ENCODE measurements around the gene MTR.

Gene MTR

DNA sequence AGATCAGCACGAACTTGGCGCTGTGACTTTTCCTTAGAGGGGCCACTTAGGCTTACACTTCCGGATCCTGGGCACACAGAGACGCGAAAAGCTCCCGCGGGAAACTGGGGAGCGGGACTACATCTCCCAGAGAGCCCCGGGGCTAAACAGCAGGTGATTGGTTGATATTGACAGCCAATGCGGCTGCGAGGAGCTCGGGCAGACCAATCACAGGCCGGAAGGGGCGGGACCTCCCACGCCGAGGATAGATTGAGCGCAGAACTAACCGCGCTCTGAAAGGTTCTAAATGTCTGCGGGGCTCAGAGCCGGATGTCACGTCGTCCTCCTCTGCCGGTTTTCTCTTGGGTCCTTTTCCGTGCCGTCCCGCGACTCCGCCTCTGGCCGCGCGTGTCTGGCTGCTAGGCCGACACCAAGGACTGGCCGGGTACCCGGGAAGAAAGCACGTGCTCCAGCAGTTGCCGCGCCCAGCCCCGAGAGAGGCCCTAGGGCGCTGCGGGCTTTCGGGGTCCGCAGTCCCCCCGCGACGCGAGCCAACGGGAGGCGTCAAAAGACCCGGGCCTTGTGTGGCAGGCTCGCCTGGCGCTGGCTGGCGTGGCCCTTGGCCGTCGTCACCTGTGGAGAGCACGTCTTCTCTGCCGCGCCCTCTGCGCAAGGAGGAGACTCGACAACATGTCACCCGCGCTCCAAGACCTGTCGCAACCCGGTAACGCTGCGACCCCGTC, at the start of gene MTR:
MTR (plus strand) TSS at position 258 of the 722 bp plus-strand sequence; CDS start at position 670, 412 bp downstream.
- no peak for TF ChIP-seq CTCF (IDR thresholded peaks at IDR 0.05; ENCODE audit: extremely low read depth, missing control alignments)
- peak; percentile 98 for DNase-seq (ENCODE audit: low spot score)

DNA sequence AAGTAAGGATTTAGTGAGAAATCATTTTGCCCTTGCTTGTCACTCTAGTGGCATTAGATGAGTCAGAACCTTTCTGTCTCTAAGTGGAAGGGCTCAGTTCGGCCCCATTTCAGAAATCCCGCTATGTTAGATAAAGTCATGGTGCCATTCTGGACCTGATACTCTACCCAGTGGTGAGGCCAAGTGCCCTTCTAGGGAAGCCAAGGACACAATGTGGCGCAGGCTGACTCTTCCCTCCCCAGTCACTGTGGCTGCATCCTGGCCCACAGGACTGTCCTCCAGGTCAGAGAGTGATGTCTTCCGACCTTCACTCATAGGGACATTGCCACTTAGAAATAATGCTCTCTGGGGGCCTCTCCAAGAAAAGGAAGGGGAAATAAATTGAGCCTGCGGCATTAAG, 48.3 kb upstream of the MTR start:
- no peak for TF ChIP-seq CTCF (IDR thresholded peaks at IDR 0.05; ENCODE audit: extremely low read depth, missing control alignments)
- no peak for DNase-seq (ENCODE audit: low spot score)

- no peak for TF ChIP-seq CTCF (IDR thresholded peaks at IDR 0.05; ENCODE audit: extremely low read depth, missing control alignments)
- no peak for DNase-seq (ENCODE audit: low spot score)
Observed at GRCh38 chr1:236747311-236747985, 47.6 kb upstream of the MTR start.

DNA sequence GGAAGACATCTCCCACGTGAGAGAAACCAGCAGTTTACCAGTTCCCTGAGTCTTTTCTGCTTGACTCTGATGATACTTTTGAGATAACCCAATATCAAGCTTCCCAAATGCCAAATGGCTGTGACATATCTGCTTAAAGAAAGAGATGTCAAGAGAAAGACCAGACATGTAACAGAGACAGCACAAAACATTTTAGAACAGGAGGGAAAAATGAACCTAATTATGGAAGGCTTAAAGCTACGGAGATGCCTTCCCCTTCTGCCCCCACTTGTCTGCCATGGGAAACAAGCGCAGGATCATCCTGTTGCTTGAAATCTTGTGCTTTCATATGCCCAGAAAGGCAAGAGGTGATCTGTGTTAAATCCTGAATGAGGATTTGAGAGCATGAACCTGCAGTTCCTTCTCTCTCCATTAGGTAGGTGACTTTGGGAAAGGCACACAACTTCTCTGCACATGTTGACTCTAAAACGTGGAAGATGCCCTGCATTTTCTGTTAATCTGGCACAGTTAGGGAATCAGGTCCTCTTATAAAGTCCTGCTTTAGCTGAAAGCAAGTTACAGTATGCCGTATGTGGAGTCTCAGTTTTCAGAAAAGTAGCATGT, 46.7 kb upstream of the MTR start:
- no peak for DNase-seq (ENCODE audit: low spot score)
- TF ChIP-seq CTCF (IDR thresholded peaks at IDR 0.05; ENCODE audit: extremely low read depth, missing control alignments) = no peak

DNA sequence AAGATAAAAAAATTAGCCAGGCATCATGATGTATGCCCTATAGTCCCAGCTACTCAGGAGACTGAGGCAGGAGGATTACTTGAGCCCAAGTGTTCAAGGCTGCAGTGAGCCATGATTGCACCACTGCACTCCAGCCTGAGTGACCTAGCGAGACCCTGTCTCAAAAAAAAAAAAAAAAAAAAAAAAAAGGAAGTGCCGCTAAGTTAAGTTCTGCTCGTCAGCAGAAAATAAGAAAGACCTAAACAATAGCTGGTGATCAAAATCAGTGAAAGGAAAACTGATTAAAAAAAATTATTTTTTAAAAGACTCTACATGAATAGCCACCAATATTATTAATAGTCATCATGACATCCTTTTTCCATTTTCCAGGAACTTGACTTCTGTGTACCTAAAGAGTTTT, 44.2 kb upstream of the MTR start:
- DNase-seq (ENCODE audit: low spot score) = no peak
- TF ChIP-seq CTCF (IDR thresholded peaks at IDR 0.05; ENCODE audit: extremely low read depth, missing control alignments) = no peak

DNA sequence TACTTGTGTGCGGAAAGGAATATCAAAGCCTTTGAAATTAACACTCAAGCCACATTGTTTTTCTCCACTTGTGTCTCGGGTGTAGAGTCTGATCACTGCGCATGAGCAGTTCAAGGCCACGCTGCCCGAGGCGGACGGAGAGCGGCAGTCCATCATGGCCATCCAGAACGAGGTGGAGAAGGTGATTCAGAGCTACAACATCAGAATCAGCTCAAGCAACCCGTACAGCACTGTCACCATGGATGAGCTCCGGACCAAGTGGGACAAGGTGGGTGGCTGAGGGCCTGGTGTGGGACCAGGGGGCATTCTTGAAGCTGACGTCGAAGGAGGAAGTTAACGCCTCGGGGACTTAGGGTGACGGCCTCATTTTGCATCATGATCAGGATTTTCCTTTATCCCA, 43.7 kb upstream of the MTR start:
- no peak for DNase-seq (ENCODE audit: low spot score)
- no peak for TF ChIP-seq CTCF (IDR thresholded peaks at IDR 0.05; ENCODE audit: extremely low read depth, missing control alignments)

DNA sequence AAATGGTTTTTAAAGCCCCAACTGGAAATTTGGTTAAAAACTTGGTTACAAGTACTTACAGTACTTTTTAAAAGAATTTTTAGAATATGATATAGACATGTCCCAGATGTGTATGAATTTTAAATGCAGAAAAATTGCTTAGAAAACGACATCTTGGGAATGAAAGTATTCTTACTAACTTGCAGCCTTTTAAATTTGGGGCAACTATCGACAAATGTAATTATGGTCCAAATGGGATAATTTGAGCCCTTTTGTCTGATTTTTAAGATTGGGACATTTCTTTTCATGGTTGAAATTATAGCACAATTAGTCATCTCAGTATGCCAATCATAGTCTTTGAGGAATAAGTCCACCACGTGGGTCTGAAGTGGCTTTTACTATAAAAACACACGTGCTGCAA, 43.2 kb upstream of the MTR start:
- no peak for DNase-seq (ENCODE audit: low spot score)
- TF ChIP-seq CTCF (IDR thresholded peaks at IDR 0.05; ENCODE audit: extremely low read depth, missing control alignments) = no peak
